A549 (cell line): ENCODE data around the gene DIP2C.

Experiments used
- CEBPB ChIP-seq, 2 experiments: fragments of >200 bp in 1 of 2; sonication (Bioruptor Twin) in 1 of 2; formaldehyde crosslinking in 1 of 2; IDR thresholded peaks; 2 replicates each; pipeline ENCODE4 v1.6.1; 2012 to 2016
- EP300 ChIP-seq, 2 experiments: fragments of >200 bp; sonication (Bioruptor Twin); formaldehyde crosslinking; IDR thresholded peaks; 2 replicates in 1 of 2; 3 replicates in 1 of 2; pipeline ENCODE4 v1.6.1; 2016 to 2017
- FOSL2 ChIP-seq, 2 experiments: fragments of 450-650 bp in 1 of 2; fragments of >200 bp in 1 of 2; sonication (Bioruptor Twin) in 1 of 2; formaldehyde crosslinking; IDR thresholded peaks; 2 replicates each; pipeline versions ENCODE4 v1.5.0 to v1.6.1; 2016 to 2020; ENCODE audit warnings: mild to moderate bottlenecking in 1 of 2, moderate library complexity in 1 of 2
- JUN ChIP-seq, 2 experiments: fragments of >200 bp; sonication (Bioruptor Twin); formaldehyde crosslinking; IDR thresholded peaks; 2 replicates in 1 of 2; 3 replicates in 1 of 2; pipeline ENCODE4 v1.6.1; 2016 to 2017
- NPAS2 ChIP-seq: fragments of 250-450 bp; sonication (Bioruptor Pico); IDR thresholded peaks from 2 replicates; pipeline ENCODE4 v1.8.0; 2022; ENCODE audit warnings: mild to moderate bottlenecking, moderate library complexity, borderline replicate concordance
- RAD21 ChIP-seq, 2 experiments: fragments of >200 bp in 1 of 2; sonication (Bioruptor Twin) in 1 of 2; formaldehyde crosslinking in 1 of 2; IDR thresholded peaks in 1 of 2; conservative IDR thresholded peaks in 1 of 2; 2 replicates in 1 of 2; 3 replicates in 1 of 2; pipeline ENCODE4 v1.6.1; 2012 to 2018; ENCODE audit warnings: inconsistent platforms in 1 of 2
- TP53 ChIP-seq: fragments of 250-450 bp; sonication (Bioruptor Pico); IDR thresholded peaks from 2 replicates; pipeline ENCODE4 v1.5.0; 2021; ENCODE audit warnings: mild to moderate bottlenecking, moderate library complexity
- ZFP36 ChIP-seq: fragments of 450-650 bp; IDR thresholded peaks from 2 replicates; pipeline ENCODE4 v1.6.1; 2014; ENCODE audit warnings: borderline replicate concordance; ENCODE audit not compliant: partially characterized antibody
- TF ChIP-seq, protein P1 (sequence below): fragments of >200 bp; sonication (Bioruptor Twin); formaldehyde crosslinking; IDR thresholded peaks from 3 replicates; pipeline ENCODE4 v1.5.1; 2016
- TF ChIP-seq, protein P2 (sequence below): fragments of 450-650 bp; IDR thresholded peaks from 2 replicates; pipeline ENCODE4 v1.6.1; 2014; ENCODE audit warnings: antibody characterized with exemption
- TF ChIP-seq, protein P3 (sequence below): IDR thresholded peaks from 2 replicates; pipeline ENCODE4 v1.6.1; 2012

DNA sequence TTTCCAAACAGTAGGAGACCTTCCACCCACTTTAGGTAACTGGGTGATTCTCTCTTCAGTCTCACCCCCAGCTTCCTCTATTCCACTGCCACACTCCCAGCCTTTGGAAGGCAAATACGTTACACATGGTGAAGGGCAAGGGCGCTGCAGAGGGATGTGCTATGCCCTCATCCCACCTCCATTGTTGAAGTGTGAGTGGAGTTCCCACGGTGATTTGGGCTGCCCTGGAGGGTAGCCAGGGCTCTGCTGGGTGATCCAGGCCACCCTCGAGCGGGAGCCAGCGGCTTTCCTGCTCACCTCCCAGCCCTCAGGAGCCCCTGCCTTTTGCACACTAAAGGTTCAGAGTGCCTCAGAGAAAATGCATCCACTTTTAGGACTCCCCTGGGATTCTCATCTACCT is 373.1 kb downstream of the DIP2C start:
- no peak for TF ChIP-seq JUN (IDR thresholded peaks at IDR 0.05)
- TF ChIP-seq, protein P1, sequence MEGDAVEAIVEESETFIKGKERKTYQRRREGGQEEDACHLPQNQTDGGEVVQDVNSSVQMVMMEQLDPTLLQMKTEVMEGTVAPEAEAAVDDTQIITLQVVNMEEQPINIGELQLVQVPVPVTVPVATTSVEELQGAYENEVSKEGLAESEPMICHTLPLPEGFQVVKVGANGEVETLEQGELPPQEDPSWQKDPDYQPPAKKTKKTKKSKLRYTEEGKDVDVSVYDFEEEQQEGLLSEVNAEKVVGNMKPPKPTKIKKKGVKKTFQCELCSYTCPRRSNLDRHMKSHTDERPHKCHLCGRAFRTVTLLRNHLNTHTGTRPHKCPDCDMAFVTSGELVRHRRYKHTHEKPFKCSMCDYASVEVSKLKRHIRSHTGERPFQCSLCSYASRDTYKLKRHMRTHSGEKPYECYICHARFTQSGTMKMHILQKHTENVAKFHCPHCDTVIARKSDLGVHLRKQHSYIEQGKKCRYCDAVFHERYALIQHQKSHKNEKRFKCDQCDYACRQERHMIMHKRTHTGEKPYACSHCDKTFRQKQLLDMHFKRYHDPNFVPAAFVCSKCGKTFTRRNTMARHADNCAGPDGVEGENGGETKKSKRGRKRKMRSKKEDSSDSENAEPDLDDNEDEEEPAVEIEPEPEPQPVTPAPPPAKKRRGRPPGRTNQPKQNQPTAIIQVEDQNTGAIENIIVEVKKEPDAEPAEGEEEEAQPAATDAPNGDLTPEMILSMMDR: no peak
- TF ChIP-seq, protein P2, sequence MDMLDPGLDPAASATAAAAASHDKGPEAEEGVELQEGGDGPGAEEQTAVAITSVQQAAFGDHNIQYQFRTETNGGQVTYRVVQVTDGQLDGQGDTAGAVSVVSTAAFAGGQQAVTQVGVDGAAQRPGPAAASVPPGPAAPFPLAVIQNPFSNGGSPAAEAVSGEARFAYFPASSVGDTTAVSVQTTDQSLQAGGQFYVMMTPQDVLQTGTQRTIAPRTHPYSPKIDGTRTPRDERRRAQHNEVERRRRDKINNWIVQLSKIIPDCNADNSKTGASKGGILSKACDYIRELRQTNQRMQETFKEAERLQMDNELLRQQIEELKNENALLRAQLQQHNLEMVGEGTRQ: no peak
- TF ChIP-seq FOSL2 (IDR thresholded peaks at IDR 0.05): no peak
- TF ChIP-seq FOSL2 (CRISPR knock-in tag; IDR thresholded peaks at IDR 0.05): no peak
- no peak for TF ChIP-seq EP300 (IDR thresholded peaks at IDR 0.05)
- no peak for TF ChIP-seq ZFP36
- no peak for TF ChIP-seq TP53 (CRISPR knock-in tag)
- TF ChIP-seq RAD21 (conservative IDR thresholded peaks at IDR 0.05 in 1 of 2, IDR thresholded peaks at IDR 0.05 in 1 of 2): no peak
- no peak for TF ChIP-seq CEBPB (IDR thresholded peaks at IDR 0.05)
- TF ChIP-seq NPAS2 (CRISPR knock-in tag): no peak
- TF ChIP-seq, protein P3, sequence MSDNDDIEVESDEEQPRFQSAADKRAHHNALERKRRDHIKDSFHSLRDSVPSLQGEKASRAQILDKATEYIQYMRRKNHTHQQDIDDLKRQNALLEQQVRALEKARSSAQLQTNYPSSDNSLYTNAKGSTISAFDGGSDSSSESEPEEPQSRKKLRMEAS: no peak
